Effector CD8-positive, alpha-beta T cell (primary cell): ENCODE results near the gene SLC18B1.

Experiments
- DNase-seq: peaks from one replicate; lab custom pipeline; 2025; lab: John Stamatoyannopoulos, UW
- total RNA-seq, 4 experiments: gene quantifications; one replicate each; lab custom pipeline; 2026; lab: John Stamatoyannopoulos, UW

Gene SLC18B1
- 11.3 to 25.6 (median 20.2) reads per million in 4 experiments for total RNA-seq

- DNase-seq = peak; percentile 47
Measured at GRCh38 chr6:132797951-132798868, at the start of gene SLC18B1. Gene SLC18B1 (minus strand): TSS chr6:132798637. CDS start chr6:132798456, 181 bp downstream.

- DNase-seq = no peak
Measured at GRCh38 chr6:132843316-132844035, 45.0 kb upstream of the SLC18B1 start.

GRCh38 chr6:132841966-132842365, 43.5 kb upstream of the SLC18B1 start:
- no peak for DNase-seq

- no peak for DNase-seq
Measured at GRCh38 chr6:132832891-132833290, 34.5 kb upstream of the SLC18B1 start.

GRCh38 chr6:132830334-132830751, 31.9 kb upstream of the SLC18B1 start:
- no peak for DNase-seq

GRCh38 chr6:132820629-132821381, 22.4 kb upstream of the SLC18B1 start:
- no peak for DNase-seq

GRCh38 chr6:132819405-132820161, 21.1 kb upstream of the SLC18B1 start:
- DNase-seq = no peak

- DNase-seq = no peak
Measured at GRCh38 chr6:132818404-132819359, 20.2 kb upstream of the SLC18B1 start.

GRCh38 chr6:132817554-132818403, 19.3 kb upstream of the SLC18B1 start:
- DNase-seq = no peak

GRCh38 chr6:132816660-132817059, 18.2 kb upstream of the SLC18B1 start:
- DNase-seq = no peak

- no peak for DNase-seq
Measured at GRCh38 chr6:132814716-132815570, 16.5 kb upstream of the SLC18B1 start.

GRCh38 chr6:132813173-132813856, 14.9 kb upstream of the SLC18B1 start:
- DNase-seq = no peak

- DNase-seq = no peak
Measured at GRCh38 chr6:132812756-132813172, 14.3 kb upstream of the SLC18B1 start.

- DNase-seq = no peak
Measured at GRCh38 chr6:132812255-132812732, 13.9 kb upstream of the SLC18B1 start.

GRCh38 chr6:132811276-132811675, 12.8 kb upstream of the SLC18B1 start:
- no peak for DNase-seq

GRCh38 chr6:132805548-132805947, 7.1 kb upstream of the SLC18B1 start:
- no peak for DNase-seq

- DNase-seq = no peak
Measured at GRCh38 chr6:132804251-132804650, 5.8 kb upstream of the SLC18B1 start.
